Activated B cell treated with CpG ODN at 0.5 μM for 24 hours (primary cell): Measurements from ENCODE around the gene EPB41L1. TPM values are rescaled to one million over a fixed set of nuclear protein-coding genes. Genes with fewer than 3 reads are reported as not detected.

ENCODE experiments used
- ATAC-seq: fragments of 200-7000 bp; cut with Tn5 transposase; one replicate; pipeline ENCODE4 v1.10.0; 2021; ENCODE audit warnings: low read depth, mild to moderate bottlenecking, moderate library complexity
- CTCF ChIA-PET: fragments of 350-600 bp; sonication (Branson Sonifier 250); formaldehyde crosslinking; loops from one replicate; lab custom pipeline; 2021; ENCODE audit warnings: antibody characterized with exemption; lab: Charles Lee
- POLR2A ChIA-PET: fragments of 350-600 bp; sonication (Branson Sonifier 250); formaldehyde crosslinking; loops from one replicate; lab custom pipeline; 2021; ENCODE audit warnings: antibody characterized with exemption; lab: Charles Lee
- DNase-seq: peaks from one replicate; pipeline ENCODE4 v3.0.0; 2022
- H3K27ac Mint-ChIP-seq: one replicate; pipeline ENCODE4 v1.8.0; 2020; ENCODE audit warnings: mixed read lengths
- H3K27me3 Mint-ChIP-seq: one replicate; pipeline ENCODE4 v1.8.0; 2021; ENCODE audit warnings: mixed read lengths
- H3K36me3 Mint-ChIP-seq: one replicate; pipeline ENCODE4 v1.8.0; 2021; ENCODE audit warnings: low read depth, mixed read lengths
- H3K4me1 Mint-ChIP-seq: one replicate; pipeline ENCODE4 v1.8.0; 2021; ENCODE audit warnings: mixed read lengths
- H3K4me3 Mint-ChIP-seq: one replicate; pipeline ENCODE4 v1.8.0; 2020; ENCODE audit warnings: mild to moderate bottlenecking, mixed read lengths
- H3K9me3 Mint-ChIP-seq: one replicate; pipeline ENCODE4 v1.8.0; 2020; ENCODE audit warnings: mixed read lengths
- intact Hi-C: fragments of 100-400 bp; cut with micrococcal nuclease; formaldehyde crosslinking; loops from one replicate; pipeline ENCODE4 v1.15.1; 2024
- total RNA-seq: library from RNA; stranded (reverse); gene quantifications from 2 replicates; pipeline ENCODE4 v1.2.3, GENCODE V29; 2022
- TF ChIP-seq, protein P1 (sequence below): fragments of 200-600 bp; IDR thresholded peaks from one replicate; pipeline ENCODE4 v1.8.0; 2022; ENCODE audit warnings: antibody characterized with exemption, mild to moderate bottlenecking

The EPB41L1 gene
- total RNA-seq, 1 donor from 2014 or later = 0.64 TPM

DNA sequence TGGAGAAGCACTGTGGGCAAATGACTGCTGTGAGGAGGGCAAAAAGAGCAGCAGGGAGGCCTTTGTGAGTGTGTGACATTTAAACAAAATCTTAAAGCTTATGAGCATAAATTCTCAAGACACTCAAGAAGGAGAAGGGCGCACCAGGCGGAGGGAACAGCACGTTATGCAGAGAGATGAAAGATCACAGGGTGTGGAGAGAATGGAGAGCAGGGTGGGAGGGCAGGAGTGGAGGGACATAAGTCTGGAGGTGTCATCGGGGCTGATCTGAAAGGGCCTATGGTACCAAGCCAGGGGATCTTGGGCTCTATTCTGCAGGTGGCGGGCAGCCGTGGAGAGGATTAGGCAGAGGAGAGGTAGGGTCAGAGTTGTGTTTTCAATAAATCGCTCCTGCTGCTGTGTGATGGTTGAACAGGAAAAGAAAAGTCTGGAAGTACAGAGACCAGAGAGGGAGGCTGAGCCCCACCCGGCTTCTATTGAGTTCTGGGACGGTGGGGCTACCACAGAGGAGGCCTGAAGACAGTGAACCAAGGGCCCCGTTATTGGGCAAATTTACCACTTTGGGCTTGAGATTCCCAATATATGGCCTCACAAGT lies 127.3 kb downstream of the EPB41L1 start:
- DNase-seq (no peak), ATAC-seq (no peak)
- H3K9me3 Mint-ChIP-seq = peaks cover 3% of the 10 kb centered on the region
- intact Hi-C loops = no loop called here
- no peak overlapping the region for H3K4me3 Mint-ChIP-seq
- H3K4me1 Mint-ChIP-seq = no peaks in the 10 kb centered on the region
- peaks cover 28% of the 10 kb centered on the region for H3K27me3 Mint-ChIP-seq
- TF ChIP-seq, protein P1, sequence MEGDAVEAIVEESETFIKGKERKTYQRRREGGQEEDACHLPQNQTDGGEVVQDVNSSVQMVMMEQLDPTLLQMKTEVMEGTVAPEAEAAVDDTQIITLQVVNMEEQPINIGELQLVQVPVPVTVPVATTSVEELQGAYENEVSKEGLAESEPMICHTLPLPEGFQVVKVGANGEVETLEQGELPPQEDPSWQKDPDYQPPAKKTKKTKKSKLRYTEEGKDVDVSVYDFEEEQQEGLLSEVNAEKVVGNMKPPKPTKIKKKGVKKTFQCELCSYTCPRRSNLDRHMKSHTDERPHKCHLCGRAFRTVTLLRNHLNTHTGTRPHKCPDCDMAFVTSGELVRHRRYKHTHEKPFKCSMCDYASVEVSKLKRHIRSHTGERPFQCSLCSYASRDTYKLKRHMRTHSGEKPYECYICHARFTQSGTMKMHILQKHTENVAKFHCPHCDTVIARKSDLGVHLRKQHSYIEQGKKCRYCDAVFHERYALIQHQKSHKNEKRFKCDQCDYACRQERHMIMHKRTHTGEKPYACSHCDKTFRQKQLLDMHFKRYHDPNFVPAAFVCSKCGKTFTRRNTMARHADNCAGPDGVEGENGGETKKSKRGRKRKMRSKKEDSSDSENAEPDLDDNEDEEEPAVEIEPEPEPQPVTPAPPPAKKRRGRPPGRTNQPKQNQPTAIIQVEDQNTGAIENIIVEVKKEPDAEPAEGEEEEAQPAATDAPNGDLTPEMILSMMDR = no peak
- CTCF ChIA-PET = interaction anchor here (0.6 kb wide), 1 partner anchor 46 kb away, joined by 3 read pairs; no protein-coding TSS in a partner anchor
- H3K27ac Mint-ChIP-seq = no peak overlapping the region
- POLR2A ChIA-PET = no interaction called here
- no peaks in the 10 kb centered on the region for H3K36me3 Mint-ChIP-seq

Other genes with a start within 250 kb of the EPB41L1 start
- 35.9 and 43.2 TPM in 2 replicates for gene SCAND1, start 200.2 kb upstream of the EPB41L1 start, total RNA-seq
- 5.6 and 6.5 TPM in 2 replicates for gene CNBD2, start 186.2 kb upstream of the EPB41L1 start, total RNA-seq
- gene AAR2, start 81.7 kb downstream of the EPB41L1 start, total RNA-seq = 25.9 and 27.4 TPM in 2 replicates
- 36.4 and 38.7 TPM in 2 replicates for gene DLGAP4, start 151.6 kb downstream of the EPB41L1 start, total RNA-seq